Parathyroid adenoma (tissue), 2 donors: Measurements from ENCODE around the gene ANKS1A.

Source experiments
- H2AFZ ChIP-seq: fragments of 300-600 bp; sonication (generic); one replicate; pipeline ENCODE4 v1.7.0; 2017; ENCODE audit warnings: antibody characterized with exemption, mild to moderate bottlenecking
- H3K27ac ChIP-seq: fragments of 300-600 bp; sonication (generic); one replicate; pipeline ENCODE4 v1.7.0; 2017
- H3K27me3 ChIP-seq: fragments of 300-600 bp; sonication (generic); one replicate; pipeline ENCODE4 v1.7.0; 2017; ENCODE audit warnings: low read length; ENCODE audit not compliant: control insufficient read depth, insufficient read depth
- H3K36me3 ChIP-seq: fragments of 300-600 bp; sonication (generic); one replicate; pipeline ENCODE4 v1.7.0; 2017; ENCODE audit warnings: low read length; ENCODE audit not compliant: control insufficient read depth, insufficient read depth
- H3K4me1 ChIP-seq: fragments of 300-600 bp; sonication (generic); one replicate; pipeline ENCODE4 v1.7.0; 2017; ENCODE audit warnings: control low read depth
- H3K4me2 ChIP-seq: fragments of 300-600 bp; sonication (generic); one replicate; pipeline ENCODE4 v1.7.0; 2017; ENCODE audit warnings: low read length
- H3K4me3 ChIP-seq: fragments of 300-600 bp; sonication (generic); one replicate; pipeline ENCODE4 v1.7.0; 2017; ENCODE audit warnings: low read depth, low read length
- H3K79me2 ChIP-seq: fragments of 300-600 bp; sonication (generic); one replicate; pipeline ENCODE4 v1.7.0; 2017; ENCODE audit warnings: control low read depth
- H3K9ac ChIP-seq: fragments of 300-600 bp; sonication (generic); one replicate; pipeline ENCODE4 v1.7.0; 2017; ENCODE audit warnings: mild to moderate bottlenecking
- H3K9me3 ChIP-seq: fragments of 300-600 bp; sonication (generic); one replicate; pipeline ENCODE4 v1.7.0; 2017; ENCODE audit warnings: low read length; ENCODE audit not compliant: control insufficient read depth
- CTCF ChIP-seq: fragments of 300-600 bp; sonication (generic); IDR thresholded peaks from one replicate; pipeline ENCODE4 v1.7.0; 2017; ENCODE audit warnings: antibody characterized with exemption, mild to moderate bottlenecking
- donor health status: primary hyperparathyroidism.

ANKS1A gene

GRCh38 chr6:35058865-35059522, 169.9 kb downstream of the ANKS1A start:
- H3K4me3 ChIP-seq, result no peak overlapping the region
- no peak for TF ChIP-seq CTCF
- no peak overlapping the region for H3K27ac ChIP-seq
- H3K36me3 ChIP-seq, result no peaks in the 10 kb centered on the region
- no peaks in the 10 kb centered on the region for H3K27me3 ChIP-seq
- H3K4me2 ChIP-seq, result no peak overlapping the region
- H2AFZ ChIP-seq, result no peak overlapping the region
- no peaks in the 10 kb centered on the region for H3K9me3 ChIP-seq
- H3K79me2 ChIP-seq, result peaks cover 2% of the 10 kb centered on the region
- H3K4me1 ChIP-seq, result no peaks in the 10 kb centered on the region
- no peak overlapping the region for H3K9ac ChIP-seq

GRCh38 chr6:35059596-35060345, 170.7 kb downstream of the ANKS1A start:
- TF ChIP-seq CTCF, result no peak
- Histone ChIP-seq H2AFZ (no peak overlapping the region), H3K4me2 (no peak overlapping the region), H3K9ac (no peak overlapping the region), H3K27ac (no peak overlapping the region), H3K27me3 (no peaks in the 10 kb centered on the region), H3K9me3 (no peaks in the 10 kb centered on the region), H3K4me1 (no peaks in the 10 kb centered on the region), H3K36me3 (no peaks in the 10 kb centered on the region), H3K4me3 (no peak overlapping the region), H3K79me2 (peaks cover 2% of the 10 kb centered on the region)

- Histone ChIP-seq H3K9me3 (no peaks in the 10 kb centered on the region), H3K27me3 (no peaks in the 10 kb centered on the region), H3K79me2 (peaks cover 2% of the 10 kb centered on the region), H3K9ac (no peak overlapping the region), H2AFZ (no peak overlapping the region), H3K4me3 (no peak overlapping the region), H3K27ac (no peak overlapping the region), H3K4me1 (no peaks in the 10 kb centered on the region), H3K4me2 (no peak overlapping the region), H3K36me3 (no peaks in the 10 kb centered on the region)
- TF ChIP-seq CTCF, result no peak
These were observed 172.1 kb downstream of the ANKS1A start for GRCh38 chr6:35061102-35061615.

GRCh38 chr6:35061651-35062410, 172.8 kb downstream of the ANKS1A start:
- Histone ChIP-seq H3K27ac (no peak overlapping the region), H3K36me3 (no peaks in the 10 kb centered on the region), H3K27me3 (no peaks in the 10 kb centered on the region), H3K9me3 (no peaks in the 10 kb centered on the region), H3K4me3 (no peak overlapping the region), H3K79me2 (peaks cover 2% of the 10 kb centered on the region), H2AFZ (no peak overlapping the region), H3K4me2 (no peak overlapping the region), H3K9ac (no peak overlapping the region), H3K4me1 (no peaks in the 10 kb centered on the region)
- TF ChIP-seq CTCF, result no peak
